Measurements from ENCODE around the gene DNAJA2. TPM values are rescaled to one million over a fixed set of nuclear protein-coding genes. Genes with fewer than 3 reads are reported as not detected.
"Not testable (repeated sequence)": the region's sequence is repeated elsewhere in the genome, so short reads cannot be mapped to it uniquely, and the experiment has no call there.

Gene DNAJA2
- total RNA-seq, 1 donor from 2014 or later: 55.4 TPM

GRCh38 chr16:46975165-46975564, 1.7 kb upstream of the DNAJA2 start:
- DNase-seq: no peak

- no peak for DNase-seq
Observed at GRCh38 chr16:46974352-46974751, 878 bp upstream of the DNAJA2 start.

- DNase-seq: no peak
Observed at GRCh38 chr16:46973996-46974324, 486 bp upstream of the DNAJA2 start.

GRCh38 chr16:46972429-46973206, 856 bp downstream of the DNAJA2 start:
- peak; percentile 23 for DNase-seq

GRCh38 chr16:46971271-46971670, 2.2 kb downstream of the DNAJA2 start:
- DNase-seq: no peak

- DNase-seq: no peak
Observed at GRCh38 chr16:46970089-46970488, 3.4 kb downstream of the DNAJA2 start.

DNA sequence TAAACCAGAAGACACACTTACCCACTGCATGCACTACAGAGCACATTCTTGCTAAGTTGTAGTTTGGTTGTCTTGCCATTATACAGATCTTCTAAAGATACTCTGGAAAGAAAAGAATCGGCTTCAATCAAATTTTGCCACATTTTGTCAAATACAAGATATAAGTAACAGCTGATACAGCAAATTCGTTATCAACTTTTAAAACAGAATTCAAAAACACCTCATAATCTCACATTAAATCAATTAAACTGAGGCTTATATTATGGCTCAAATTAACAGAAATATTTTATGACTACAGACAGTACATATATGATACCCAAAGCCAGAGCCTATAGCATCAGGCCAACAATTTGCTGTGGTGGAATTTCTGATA, 5.4 kb downstream of the DNAJA2 start:
- DNase-seq: no peak

- no peak for DNase-seq
Observed at GRCh38 chr16:46962629-46963028, 10.8 kb downstream of the DNAJA2 start.

DNA sequence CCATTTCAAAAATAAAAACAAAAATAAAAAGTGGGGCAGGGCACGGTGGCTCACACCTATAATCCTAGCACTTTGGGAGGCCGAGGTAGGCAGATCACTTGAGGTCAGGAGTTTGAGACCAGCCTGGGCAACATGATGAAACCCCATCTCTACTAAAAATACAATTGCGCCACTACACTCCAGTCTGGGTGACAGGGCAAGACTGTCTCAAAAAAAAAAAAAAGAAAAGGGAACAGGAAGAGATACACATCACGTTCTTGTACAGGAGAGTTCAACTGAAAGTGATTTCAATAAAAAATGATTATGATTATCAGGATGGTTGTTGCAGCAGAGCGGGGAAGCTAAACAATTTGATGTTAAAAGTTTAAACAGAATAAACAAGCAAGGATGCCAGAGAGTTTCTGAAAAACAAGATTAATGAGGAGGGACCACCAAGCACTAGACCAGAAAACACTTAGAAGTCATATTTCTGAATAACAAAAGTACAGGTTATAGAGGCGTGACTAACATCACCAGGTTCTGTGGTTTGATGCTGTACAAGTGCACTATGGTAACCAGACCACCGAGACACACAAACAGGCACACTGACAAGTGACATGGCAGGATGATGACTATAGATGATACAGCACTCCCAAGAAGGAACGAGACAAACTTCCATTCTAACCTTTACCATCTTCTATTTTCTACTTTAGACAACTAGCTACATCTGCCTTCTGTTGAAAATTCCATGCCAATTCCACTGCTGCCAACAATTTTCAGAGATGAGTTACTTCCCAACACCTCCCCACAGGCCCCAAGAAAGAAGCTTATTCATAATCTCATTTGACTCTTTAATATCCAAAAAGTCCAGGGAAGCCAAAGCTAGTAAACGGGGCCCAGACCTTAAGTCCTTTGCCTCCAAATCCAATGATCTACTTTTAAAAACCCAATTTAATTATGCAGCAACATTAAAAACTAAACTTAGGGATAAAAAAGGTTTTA, 11.8 kb downstream of the DNAJA2 start:
- DNase-seq: no peak

DNA sequence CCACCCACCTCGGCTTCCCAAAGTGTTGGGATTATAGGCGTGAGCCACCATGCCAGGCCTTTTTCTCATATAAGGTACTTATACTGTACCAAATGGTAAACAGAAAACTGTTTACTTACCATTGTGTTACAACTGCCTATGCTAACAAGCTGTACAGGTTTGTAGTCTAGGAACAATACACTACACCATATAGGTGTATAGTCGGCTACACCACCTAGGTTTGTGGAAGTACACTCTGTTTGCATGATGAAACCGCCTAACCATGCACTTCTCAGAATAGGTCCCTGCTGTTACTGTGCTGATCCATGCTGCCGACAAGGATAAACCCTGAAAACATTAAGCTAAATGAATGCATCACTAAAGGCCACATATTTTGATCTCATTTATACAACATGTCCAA, 18.9 kb downstream of the DNAJA2 start:
- no peak for DNase-seq

DNA sequence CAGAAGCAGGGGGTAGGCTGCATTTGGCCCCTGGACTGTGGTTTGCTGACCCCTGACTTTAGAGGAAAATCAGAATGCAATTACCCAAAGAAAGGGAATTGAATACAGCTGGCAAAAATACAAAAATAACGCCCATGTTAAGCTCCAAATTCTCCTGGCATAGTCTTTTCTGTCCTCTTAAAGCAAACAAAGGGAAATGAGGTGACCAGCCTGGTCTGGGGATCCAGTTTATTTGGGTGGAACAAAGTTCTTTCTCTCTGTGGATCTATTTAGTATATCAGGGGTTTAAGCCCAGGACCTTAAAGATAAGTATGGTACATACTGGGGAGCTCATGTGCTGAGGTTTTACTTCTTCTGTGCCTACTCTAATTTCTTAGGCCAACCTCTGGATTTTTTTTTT, 23.5 kb downstream of the DNAJA2 start:
- no peak for DNase-seq

- no peak for DNase-seq
Observed at GRCh38 chr16:46949241-46949892, 24.1 kb downstream of the DNAJA2 start.

DNA sequence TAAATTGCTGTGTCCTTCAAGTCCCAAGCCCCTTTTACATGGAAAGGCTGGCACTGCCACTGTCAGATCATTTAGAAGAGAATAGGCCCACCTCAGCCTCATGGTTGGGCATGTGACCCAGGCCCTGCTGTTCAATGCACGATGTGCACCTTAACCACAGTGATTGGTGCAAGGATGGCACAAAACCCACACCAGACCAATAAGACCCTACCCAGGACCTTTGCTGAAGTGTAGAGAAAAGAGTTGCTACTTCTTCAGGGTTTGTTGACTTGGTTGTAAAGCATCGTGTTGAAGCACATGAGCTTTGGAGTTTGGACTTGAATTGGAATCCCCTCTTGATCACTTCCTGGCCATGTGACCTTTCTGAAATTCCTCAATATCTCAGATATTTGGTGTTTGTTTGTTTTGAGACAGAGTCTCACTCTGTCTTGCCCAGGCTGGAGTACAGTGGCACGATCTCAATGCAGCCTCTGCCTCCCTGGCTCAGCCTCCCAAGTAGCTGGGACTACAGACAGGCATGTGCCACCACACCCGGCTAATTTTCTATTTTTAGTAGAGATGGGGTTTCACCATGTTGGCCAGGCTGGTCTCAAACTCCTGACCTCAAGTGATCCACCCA, 24.8 kb downstream of the DNAJA2 start:
- no peak for DNase-seq

GRCh38 chr16:46947900-46948547, 25.4 kb downstream of the DNAJA2 start:
- peak; percentile 28 for DNase-seq

DNA sequence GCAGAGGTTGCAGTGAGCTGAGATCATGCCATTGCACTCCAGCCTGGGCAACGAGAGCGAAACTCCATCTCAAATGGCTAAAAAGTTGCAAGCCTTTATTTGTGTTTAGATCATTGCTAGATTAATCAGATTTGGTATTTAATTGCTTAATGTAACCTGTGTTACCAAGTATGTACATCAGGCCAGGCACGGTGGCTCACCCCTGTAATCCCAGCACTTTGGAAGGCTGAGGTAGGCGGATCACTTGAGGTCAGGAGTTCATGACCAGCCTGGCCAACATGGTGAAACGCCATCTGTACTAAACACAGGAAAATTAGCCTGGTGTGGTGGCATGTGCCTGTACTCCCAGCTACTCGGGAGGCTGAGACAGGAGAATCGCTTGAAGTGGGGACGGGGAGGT, 28.8 kb downstream of the DNAJA2 start:
- not testable (repeated sequence) for DNase-seq

GRCh38 chr16:46937536-46937935, 35.9 kb downstream of the DNAJA2 start:
- DNase-seq: no peak

DNA sequence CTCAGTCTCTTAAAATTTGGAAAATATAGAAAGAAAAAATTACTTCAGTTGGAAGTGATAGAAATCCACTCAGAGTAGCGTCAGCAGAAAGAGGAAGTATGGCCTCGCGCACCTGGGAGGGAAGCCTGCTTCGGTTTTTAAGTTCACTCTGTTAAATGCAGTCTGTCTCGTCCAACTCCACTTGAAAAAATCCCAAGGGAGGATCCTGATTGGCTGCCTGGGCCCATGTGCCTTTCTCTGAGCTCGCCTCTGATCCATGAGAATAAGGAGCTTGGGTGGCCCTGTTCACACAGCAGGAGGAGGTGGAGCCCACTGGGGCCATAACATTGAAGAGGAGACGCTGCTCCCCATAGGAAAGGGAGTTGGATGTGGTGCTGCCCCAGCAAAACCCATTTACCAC, 40.7 kb downstream of the DNAJA2 start:
- no peak for DNase-seq

DNA sequence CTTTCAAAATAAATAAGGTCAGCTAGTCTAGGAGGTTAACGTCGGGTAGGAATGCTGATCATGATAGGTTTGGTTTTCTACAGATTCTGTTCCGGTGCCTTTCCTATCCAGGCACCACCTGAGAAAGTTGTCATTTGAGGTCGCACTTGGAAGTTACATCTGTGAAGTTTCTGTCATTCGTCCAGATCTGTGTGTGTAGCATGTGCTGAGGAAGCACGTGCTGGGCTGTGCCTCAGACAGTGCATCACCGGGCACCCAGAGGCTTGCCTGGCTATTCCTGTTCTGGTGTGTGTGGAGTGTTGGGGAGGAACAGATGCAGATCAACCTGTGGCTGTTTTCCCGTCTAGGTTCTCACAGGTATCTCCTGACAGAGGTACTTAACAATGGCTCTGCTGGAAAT, 42.6 kb downstream of the DNAJA2 start:
- DNase-seq: no peak

GRCh38 chr16:46929378-46930332, 43.8 kb downstream of the DNAJA2 start:
- DNase-seq: peak; percentile 70

DNA sequence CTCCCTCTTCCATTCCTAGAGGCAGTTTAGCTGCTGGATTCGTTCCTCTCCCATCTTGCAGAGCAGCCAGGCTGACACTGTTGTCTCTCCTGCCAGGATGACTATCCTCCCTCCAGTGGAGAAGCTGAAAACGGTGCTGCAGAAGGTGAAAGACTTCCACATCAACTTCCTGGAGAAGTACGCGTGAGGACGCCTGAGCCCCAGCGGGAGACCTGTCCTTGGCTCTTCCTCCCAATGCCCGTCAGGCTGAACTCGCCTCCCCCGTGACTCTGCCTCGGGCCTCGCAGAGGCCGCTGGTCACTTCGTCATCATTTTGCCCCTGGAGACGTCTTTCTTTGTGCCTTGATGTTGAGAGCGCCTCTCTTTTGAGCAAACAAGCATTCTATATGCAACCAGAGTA, 44.7 kb downstream of the DNAJA2 start:
- no peak for DNase-seq

DNA sequence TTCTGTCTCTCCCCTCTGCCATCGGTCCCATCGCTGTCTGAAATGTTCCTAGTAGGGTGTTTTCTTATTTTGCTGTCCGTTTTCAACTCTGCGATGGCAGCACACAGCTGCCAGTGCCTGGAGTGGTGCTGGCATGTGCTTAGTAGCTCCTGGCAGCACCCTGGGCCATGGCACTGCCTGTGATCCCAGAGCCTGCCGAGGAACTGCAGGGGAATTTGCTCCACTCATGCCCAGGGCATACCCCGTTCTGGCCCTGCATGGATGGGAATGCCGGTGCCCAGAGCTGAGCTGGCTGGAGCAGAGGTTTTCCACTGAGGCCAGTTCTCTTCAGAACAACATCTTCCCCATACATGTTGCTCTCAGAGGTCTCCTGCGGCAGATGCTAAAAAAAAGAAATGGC, 46.2 kb downstream of the DNAJA2 start:
- no peak for DNase-seq
